Activated naive CD8-positive, alpha-beta T cell treated with anti-CD3 and anti-CD28 coated beads for 36 hours (primary cell): Measurements from ENCODE around the gene ADCY1. TPM values are rescaled to one million over a fixed set of nuclear protein-coding genes. Genes with fewer than 3 reads are reported as not detected.
"Not testable (repeated sequence)": the region's sequence is repeated elsewhere in the genome, so short reads cannot be mapped to it uniquely, and the experiment has no call there.

Experiments
- DNase-seq: peaks from one replicate; pipeline ENCODE4 v3.0.0; 2021
- H3K27ac Mint-ChIP-seq: one replicate; pipeline ENCODE4 v1.8.0; 2022; ENCODE audit warnings: mild to moderate bottlenecking, moderate library complexity, mixed read lengths
- H3K27me3 Mint-ChIP-seq: one replicate; pipeline ENCODE4 v1.8.0; 2022; ENCODE audit warnings: mild to moderate bottlenecking, mixed read lengths
- H3K36me3 Mint-ChIP-seq: one replicate; pipeline ENCODE4 v1.8.0; 2021; ENCODE audit warnings: mild to moderate bottlenecking, mixed read lengths
- H3K4me1 Mint-ChIP-seq: one replicate; pipeline ENCODE4 v1.8.0; 2021; ENCODE audit warnings: mixed read lengths
- H3K4me3 Mint-ChIP-seq: one replicate; pipeline ENCODE4 v1.8.0; 2022; ENCODE audit warnings: mild to moderate bottlenecking, moderate library complexity, mixed read lengths
- H3K9me3 Mint-ChIP-seq: one replicate; pipeline ENCODE4 v1.8.0; 2022; ENCODE audit warnings: mixed read lengths
- total RNA-seq, 2 experiments: library from RNA; stranded (reverse); gene quantifications; one replicate each; pipeline ENCODE4 v1.2.3, GENCODE V29; 2021

The ADCY1 gene
- under 1 TPM in 1 of 2 experiments, not detected in 1; 0.06 TPM for total RNA-seq

DNA sequence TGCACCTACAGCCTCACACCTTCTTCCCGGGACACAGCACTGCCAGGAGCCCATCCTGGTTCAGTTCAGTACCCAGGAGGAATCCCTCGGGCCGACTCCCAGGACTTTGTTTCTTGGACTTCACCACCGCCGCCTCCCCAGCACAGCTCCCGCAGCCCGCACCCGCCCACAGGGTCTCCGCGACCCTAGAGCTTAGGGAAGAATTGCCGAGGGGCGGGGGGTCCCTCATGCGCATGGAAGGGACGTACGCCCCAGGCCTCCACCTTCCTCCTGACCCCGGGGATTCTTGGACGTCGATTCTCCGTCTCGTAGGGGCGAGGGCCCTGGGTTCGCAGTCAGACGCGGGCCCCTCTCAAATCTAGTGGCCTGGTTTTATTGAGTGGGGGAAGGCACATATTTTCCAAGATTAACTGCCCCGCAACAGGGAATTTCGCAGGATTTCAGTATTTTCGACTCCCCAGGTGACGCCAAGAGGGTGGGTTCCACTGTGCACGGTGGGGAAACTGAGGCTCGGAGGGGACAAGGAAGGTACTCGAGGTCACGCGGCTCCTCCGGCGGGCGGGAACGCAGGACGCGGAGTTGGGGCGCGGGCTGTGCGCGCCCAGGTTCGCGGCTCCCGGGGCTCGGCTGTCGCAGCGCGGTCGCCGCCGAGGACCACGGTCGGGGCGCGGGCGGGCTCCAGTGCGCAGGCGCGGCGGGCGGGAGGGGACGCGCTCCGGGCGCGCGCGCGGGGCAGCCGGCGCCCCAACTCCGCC lies at the start of gene ADCY1:
Gene ADCY1 (plus strand): TSS at position 708 of the 755 bp plus-strand sequence. CDS start 176 bp downstream, outside the sequence.
- DNase-seq: peak; percentile 52
- Mint-ChIP-seq H3K27ac (no peak within 1 kb of the TSS), H3K4me3 (peak within 1 kb of the TSS; percentile 43), H3K9me3 (no peaks in the 10 kb centered on the region), H3K4me1 (no peaks in the 10 kb centered on the region), H3K27me3 (peaks cover 59% of the 10 kb centered on the region), H3K36me3 (no peaks in the 10 kb centered on the region)

DNA sequence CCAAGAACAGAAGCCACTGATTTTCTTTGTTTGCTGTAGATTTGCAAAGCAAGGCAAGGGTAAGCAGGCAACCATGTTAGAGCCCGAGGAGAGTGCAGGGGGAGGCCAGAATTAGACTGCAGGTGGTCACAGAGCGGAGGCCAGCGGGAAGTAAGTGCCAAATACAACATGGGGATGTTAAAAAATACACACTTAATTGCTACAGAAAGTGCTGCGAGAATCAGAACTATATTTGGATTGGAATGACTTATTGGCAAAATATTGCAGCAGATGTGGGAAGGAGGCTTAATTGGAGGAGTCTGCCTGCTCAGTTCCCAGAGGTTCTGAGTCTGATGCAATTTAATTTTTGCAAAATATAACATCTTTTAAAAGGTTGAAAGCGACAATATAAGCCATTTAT lies 49.7 kb upstream of the ADCY1 start:
- DNase-seq: no peak
- no peak overlapping the region for H3K27ac Mint-ChIP-seq
- peaks cover 4% of the 10 kb centered on the region for H3K9me3 Mint-ChIP-seq
- H3K36me3 Mint-ChIP-seq: no peaks in the 10 kb centered on the region
- H3K4me1 Mint-ChIP-seq: no peaks in the 10 kb centered on the region
- H3K4me3 Mint-ChIP-seq: no peak overlapping the region
- H3K27me3 Mint-ChIP-seq: peaks cover 7% of the 10 kb centered on the region

DNA sequence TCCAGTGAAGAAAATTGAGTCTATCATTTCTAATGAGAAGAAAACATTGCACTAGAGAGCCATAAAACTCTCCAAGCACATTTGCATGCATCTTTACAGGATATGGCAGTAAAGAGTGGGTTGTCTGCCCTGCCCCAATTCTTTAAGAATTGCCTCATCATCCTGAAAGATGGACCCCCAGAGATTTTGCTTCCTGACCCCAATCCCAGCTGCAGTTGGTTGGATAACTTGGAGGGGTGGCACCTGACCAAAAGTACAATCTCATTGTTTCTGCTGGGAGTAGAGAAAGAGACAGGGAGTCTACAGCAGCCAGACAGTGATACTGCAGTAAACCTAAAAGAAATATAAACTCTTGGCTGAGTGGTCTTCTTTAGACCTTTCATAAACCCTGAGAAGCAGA lies 49.1 kb upstream of the ADCY1 start:
- Mint-ChIP-seq H3K36me3 (no peaks in the 10 kb centered on the region), H3K4me3 (no peak overlapping the region), H3K4me1 (no peaks in the 10 kb centered on the region), H3K27ac (no peak overlapping the region), H3K27me3 (peaks cover 7% of the 10 kb centered on the region), H3K9me3 (peaks cover 4% of the 10 kb centered on the region)
- DNase-seq: no peak

DNA sequence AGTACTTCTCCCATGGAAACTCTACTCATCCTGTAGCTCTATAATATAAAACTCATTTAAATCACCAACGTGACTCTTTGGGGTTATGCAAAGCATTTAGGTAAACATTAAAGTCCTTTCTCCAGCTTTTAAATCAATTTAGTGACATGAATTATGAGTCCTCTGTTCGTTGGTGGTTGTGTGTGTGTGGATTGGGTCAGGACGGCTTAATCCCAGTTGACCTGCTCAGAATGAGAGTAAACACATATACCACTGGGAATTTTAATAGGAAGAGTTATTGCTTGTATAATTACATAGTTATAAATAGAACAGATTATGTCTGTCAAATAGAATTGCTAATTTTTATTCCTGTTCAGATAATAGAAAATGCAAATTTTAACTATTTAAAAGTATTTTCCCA lies 30.7 kb upstream of the ADCY1 start:
- peaks cover 6% of the 10 kb centered on the region for H3K9me3 Mint-ChIP-seq
- DNase-seq: no peak
- H3K27me3 Mint-ChIP-seq: peaks cover 6% of the 10 kb centered on the region
- H3K4me3 Mint-ChIP-seq: no peak overlapping the region
- no peaks in the 10 kb centered on the region for H3K4me1 Mint-ChIP-seq
- no peak overlapping the region for H3K27ac Mint-ChIP-seq
- no peaks in the 10 kb centered on the region for H3K36me3 Mint-ChIP-seq

DNA sequence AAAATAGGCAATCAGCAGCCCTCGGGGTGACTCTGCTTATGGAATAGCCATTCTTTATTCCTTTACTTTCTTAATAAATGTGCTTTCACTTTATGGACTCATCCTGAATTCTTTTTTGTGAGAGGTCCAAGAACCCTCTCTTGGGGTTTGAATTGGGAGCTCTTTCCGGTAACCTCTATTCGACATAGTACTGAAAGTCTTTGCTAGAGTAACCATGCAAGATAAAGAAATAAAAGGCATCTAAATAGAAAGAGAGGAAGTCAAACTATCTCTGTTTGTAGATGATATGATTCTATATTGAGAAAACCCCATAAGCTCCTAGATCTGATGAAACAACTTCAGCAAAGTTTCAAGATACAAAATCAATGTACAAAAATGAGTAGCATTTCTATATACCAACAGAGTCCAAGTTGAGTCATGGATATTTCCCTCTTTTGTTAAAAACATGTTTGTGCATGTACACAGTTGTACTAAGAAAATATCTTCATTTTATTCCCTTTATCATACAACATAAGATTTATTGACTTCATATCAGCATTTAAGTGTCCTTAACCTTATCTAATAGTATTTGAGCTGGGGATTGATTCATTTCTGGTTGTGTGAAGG lies 29.0 kb upstream of the ADCY1 start:
- not testable (repeated sequence) for H3K4me1 Mint-ChIP-seq, DNase-seq, H3K36me3 Mint-ChIP-seq, H3K27ac Mint-ChIP-seq, H3K9me3 Mint-ChIP-seq, H3K27me3 Mint-ChIP-seq, H3K4me3 Mint-ChIP-seq

DNA sequence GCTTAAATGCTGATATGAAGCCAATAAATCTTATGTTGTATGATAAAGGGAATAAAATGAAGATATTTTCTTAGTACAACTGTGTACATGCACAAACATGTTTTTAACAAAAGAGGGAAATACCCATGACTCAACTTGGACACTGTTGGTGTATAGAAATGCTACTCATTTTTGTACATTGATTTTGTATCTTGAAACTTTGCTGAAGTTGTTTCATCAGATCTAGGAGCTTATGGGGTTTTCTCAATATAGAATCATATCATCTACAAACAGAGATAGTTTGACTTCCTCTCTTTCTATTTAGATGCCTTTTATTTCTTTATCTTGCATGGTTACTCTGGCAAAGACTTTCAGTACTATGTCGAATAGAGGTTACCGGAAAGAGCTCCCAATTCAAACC lies 25.3 kb upstream of the ADCY1 start:
- H3K27ac Mint-ChIP-seq, H3K4me1 Mint-ChIP-seq, H3K4me3 Mint-ChIP-seq, H3K9me3 Mint-ChIP-seq, H3K36me3 Mint-ChIP-seq, DNase-seq, H3K27me3 Mint-ChIP-seq: not testable (repeated sequence)

DNA sequence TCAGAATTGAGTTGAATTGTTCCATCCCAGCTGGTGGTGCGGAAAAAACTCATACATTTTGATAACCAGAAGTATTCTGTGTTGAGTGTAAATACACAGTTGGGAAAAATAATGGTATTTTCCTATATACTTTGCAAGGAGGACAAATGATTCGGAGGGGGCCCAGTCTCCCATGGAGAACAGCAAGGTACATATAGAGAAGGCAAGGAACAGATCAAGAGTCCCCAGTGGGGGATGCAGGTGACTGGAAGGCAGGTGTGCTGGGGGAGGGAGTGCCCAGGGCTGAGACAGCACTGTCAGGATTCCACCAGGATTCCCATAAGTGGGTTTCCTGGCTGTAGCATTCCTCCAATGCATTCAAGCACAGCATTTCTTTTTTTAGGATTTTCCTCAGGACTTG lies 10.8 kb upstream of the ADCY1 start:
- H3K27ac Mint-ChIP-seq: no peak overlapping the region
- DNase-seq: no peak
- no peak overlapping the region for H3K4me3 Mint-ChIP-seq
- no peaks in the 10 kb centered on the region for H3K36me3 Mint-ChIP-seq
- H3K4me1 Mint-ChIP-seq: no peaks in the 10 kb centered on the region
- H3K9me3 Mint-ChIP-seq: peaks cover 5% of the 10 kb centered on the region
- H3K27me3 Mint-ChIP-seq: peaks cover 4% of the 10 kb centered on the region

DNA sequence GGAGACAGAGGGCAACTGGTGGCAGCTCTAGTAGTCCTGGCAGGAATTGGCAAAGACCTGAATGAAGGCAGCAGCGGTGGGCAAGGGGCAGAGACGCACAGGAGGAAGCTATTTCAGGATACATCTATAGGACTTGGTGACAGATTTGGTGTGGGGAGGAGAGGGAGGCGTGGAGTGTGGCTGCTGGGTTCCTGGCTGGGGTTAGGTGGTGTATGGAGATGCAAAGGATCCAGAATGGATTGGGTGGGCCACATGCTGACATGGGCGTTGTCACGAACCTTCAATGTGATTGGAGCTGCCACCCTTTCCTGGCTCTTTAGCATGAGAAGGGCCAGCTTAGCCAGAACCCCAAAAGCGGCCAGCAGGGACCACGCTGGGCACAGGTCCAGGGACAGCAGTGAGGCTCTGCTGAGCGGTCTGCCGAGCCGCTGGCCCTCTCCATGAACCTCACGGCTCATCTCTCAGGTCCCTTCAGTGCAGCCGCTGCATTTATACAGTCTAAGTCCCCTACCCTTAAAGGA lies 10.2 kb upstream of the ADCY1 start:
- peaks cover 4% of the 10 kb centered on the region for H3K27me3 Mint-ChIP-seq
- H3K9me3 Mint-ChIP-seq: peaks cover 5% of the 10 kb centered on the region
- no peaks in the 10 kb centered on the region for H3K4me1 Mint-ChIP-seq
- no peak overlapping the region for H3K27ac Mint-ChIP-seq
- no peak overlapping the region for H3K4me3 Mint-ChIP-seq
- H3K36me3 Mint-ChIP-seq: no peaks in the 10 kb centered on the region
- DNase-seq: no peak

DNA sequence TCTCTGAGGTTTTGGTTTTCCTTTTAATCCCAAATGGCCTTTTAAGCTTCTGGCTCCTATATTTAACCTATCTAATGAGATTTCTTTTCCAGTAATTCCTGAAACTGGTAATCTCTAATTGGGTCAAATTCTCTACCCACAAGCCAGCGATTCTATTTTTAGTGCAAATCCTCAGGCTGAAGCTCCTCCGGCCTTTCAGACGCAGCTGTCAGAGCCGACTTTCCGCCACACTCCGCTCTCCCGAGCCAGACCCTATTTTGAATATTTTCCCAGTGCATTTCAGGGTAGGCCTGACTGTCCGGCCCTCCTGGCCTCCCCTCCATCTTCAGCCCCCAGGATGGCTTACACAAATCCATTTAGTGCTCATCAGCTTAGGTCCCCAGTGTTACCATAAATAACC lies 9.7 kb upstream of the ADCY1 start:
- Mint-ChIP-seq H3K27ac (no peak overlapping the region), H3K4me3 (no peak overlapping the region), H3K36me3 (no peaks in the 10 kb centered on the region), H3K9me3 (peaks cover 5% of the 10 kb centered on the region), H3K27me3 (peaks cover 4% of the 10 kb centered on the region), H3K4me1 (no peaks in the 10 kb centered on the region)
- no peak for DNase-seq

DNA sequence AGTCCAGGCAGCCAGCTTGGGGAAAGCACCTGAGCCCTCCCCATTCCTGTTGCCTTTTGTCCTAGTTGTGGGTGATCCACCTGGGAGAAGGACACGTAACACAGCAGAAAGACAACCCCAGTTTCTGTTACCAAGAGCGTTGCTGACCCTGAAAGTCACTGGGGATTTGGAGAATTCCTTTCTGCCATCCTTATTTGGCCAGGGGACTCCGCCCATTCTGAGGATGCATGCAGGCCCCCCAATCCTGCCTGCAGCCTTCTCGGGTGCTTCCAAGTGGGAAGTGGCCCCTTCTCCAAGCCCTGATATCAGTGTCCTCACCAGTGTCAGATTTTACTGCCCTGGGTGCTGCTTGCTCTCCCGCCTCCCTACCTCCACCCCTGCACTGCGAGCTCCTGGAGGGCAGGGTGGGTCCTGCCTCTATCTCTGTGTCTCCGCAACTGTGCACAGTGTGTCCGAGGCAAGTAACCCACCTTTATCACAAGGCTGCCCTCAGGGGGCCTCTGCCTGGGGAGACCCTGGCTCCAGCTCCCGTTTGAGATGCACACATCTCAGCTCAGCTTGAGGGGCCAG lies 9.2 kb upstream of the ADCY1 start:
- Mint-ChIP-seq H3K4me1 (no peaks in the 10 kb centered on the region), H3K36me3 (no peaks in the 10 kb centered on the region), H3K27ac (no peak overlapping the region), H3K4me3 (no peak overlapping the region), H3K9me3 (peaks cover 3% of the 10 kb centered on the region), H3K27me3 (peaks cover 2% of the 10 kb centered on the region)
- DNase-seq: no peak

DNA sequence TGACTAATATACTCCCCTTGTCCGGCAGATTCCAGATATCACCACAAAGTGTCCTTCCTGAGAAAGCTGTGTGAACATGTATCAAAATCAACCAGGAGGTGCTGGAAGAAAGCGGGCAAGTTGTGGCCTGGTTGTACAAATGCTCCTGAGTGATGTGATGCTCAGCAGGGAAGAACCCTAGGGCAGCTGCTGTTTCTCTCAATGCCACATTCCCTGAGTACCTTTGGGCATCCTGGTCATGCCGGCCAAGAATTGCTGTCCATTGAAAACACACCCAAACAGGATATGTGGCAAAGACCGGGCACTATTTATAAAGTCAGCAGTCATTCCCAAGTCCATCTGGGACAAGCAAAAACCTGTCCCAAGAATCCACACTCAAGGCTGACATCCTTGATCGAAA lies 7.8 kb upstream of the ADCY1 start:
- Mint-ChIP-seq H3K36me3 (no peaks in the 10 kb centered on the region), H3K4me3 (no peak overlapping the region), H3K27me3 (peaks cover 12% of the 10 kb centered on the region), H3K27ac (no peak overlapping the region), H3K9me3 (no peaks in the 10 kb centered on the region), H3K4me1 (no peaks in the 10 kb centered on the region)
- DNase-seq: no peak

DNA sequence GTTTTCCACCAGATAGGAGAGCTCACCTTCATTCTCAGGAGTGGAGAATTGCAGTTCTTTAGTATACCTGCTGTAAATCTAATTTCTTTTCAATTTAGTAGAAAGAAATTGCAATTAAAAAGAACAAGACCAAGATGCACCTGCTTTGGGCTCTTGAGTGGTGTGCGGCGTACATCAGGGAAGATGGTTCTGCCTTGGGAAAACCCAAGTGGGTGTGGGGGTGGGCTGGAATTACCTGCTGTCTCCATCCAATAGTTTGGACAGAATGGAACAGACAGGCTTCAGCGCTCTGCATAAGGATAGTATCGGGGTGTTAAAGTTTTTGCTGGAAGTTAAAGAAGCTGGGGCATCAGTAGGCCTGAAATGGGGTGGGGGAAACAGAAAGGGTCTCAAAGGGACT lies 7.2 kb upstream of the ADCY1 start:
- Mint-ChIP-seq H3K27ac (no peak overlapping the region), H3K27me3 (peaks cover 18% of the 10 kb centered on the region), H3K4me3 (no peak overlapping the region), H3K4me1 (no peaks in the 10 kb centered on the region), H3K36me3 (no peaks in the 10 kb centered on the region), H3K9me3 (no peaks in the 10 kb centered on the region)
- no peak for DNase-seq

DNA sequence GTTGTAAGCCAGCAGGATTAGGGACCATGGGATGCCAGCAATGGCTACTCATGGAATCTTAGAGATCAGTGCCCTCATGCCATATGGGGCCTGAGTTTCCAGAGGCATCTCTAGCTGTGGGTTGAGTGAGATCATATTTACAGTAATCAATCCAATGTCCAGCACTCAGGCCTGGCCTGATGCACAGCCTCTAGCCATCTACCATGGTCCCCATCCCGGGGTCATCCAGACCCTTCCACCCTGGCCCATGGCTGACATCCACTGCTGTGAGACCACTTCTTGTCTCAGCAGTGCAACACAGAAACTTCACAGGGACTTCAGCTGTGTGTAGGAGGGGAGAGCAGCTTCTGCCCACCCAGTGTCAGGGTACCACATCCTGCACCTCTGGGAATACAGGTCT lies 6.5 kb upstream of the ADCY1 start:
- Mint-ChIP-seq H3K9me3 (no peaks in the 10 kb centered on the region), H3K36me3 (no peaks in the 10 kb centered on the region), H3K27ac (no peak overlapping the region)

DNA sequence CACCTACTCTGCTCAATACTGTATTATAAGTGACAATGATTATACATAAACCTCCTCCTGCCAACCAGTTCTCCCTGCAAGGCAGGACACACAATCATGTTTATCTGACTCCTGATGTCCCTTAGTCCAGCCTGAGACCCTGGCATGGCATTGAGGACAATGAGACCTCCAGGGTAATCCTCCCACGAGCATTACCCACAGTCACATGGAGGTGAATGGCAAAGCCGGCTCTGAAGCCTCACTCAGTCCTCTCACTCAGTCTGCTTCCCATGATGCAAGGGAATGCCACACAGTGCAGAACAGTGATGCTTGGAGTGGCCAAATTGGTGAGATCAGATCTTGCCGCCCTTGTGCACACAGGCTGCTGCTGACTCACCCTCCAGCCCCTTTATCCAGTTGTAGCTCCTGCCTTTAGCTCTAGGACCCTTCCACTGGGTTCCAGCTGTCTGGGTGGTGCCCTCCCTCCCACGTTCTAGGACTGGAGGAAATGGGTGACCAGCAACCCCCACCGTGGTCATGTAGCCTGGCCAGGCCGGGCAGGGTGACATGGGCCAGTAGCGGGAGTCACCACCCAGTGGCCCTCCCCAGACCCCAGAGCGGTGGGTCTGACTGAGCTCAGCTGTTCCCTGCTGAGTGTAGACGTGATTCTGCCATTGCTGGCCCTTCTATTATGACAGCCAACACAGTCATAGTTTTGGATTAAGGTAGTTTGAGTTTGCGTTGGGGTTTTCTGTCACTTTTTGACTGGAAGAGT lies 5.5 kb upstream of the ADCY1 start:
- H3K9me3 Mint-ChIP-seq: no peaks in the 10 kb centered on the region
- no peaks in the 10 kb centered on the region for H3K36me3 Mint-ChIP-seq
- no peaks in the 10 kb centered on the region for H3K4me1 Mint-ChIP-seq
- no peak for DNase-seq
- H3K27me3 Mint-ChIP-seq: peaks cover 36% of the 10 kb centered on the region
- H3K27ac Mint-ChIP-seq: no peak overlapping the region
- H3K4me3 Mint-ChIP-seq: no peak overlapping the region

More for the DNA sequence above, 6.5 kb upstream of the ADCY1 start:
- H3K27me3 Mint-ChIP-seq: peaks cover 26% of the 10 kb centered on the region
- H3K4me1 Mint-ChIP-seq: no peaks in the 10 kb centered on the region
- no peak overlapping the region for H3K4me3 Mint-ChIP-seq
- DNase-seq: no peak

DNA sequence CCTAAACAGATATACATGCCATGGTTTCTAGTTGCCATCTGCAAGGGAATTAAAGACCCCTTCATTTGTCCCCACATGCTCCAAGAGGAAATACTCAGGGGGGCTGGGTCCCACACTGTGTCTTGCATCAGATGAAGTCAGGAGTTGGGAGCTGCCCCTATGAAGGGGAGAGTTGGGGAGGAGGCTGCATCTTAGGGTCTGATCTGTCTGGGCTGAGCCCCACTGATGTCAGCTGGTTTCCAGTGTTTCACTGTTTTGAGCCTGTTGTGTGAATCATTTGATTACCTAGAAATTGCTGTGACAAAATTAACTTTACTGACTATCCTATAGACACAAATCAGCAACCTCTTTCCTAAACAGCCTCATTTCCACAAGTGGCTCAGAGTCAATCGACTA lies 4.9 kb upstream of the ADCY1 start:
- Mint-ChIP-seq H3K4me3 (no peak overlapping the region), H3K27me3 (peaks cover 39% of the 10 kb centered on the region), H3K9me3 (no peaks in the 10 kb centered on the region), H3K36me3 (no peaks in the 10 kb centered on the region), H3K4me1 (no peaks in the 10 kb centered on the region), H3K27ac (no peak overlapping the region)
- DNase-seq: no peak
